ENCODE measurements around the gene METTL25B. TPM values are rescaled to one million over a fixed set of nuclear protein-coding genes. Genes with fewer than 3 reads are reported as not detected.

The METTL25B gene
- total and polyA plus RNA-seq, 12 donors: 12.8 to 45.2 (median 15.6) TPM

DNA sequence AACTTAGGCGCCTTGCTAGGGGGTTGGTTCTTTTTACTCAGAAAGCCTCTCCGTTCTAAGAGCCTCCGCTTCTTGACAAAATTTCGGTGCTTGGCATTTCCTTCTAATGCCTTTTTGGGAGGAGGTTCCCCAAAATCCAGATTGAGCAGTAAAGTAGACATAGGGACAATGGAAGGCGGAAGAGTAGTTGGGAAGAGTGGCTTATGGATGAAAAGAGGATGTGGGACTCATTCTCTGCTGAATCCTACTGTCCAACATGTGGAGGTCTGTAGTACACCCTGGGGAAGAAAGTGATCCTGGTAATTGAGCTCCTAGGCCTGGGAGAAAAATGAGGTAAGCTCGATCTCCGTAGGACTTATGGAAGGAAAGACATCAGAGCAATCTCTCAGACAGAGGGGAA lies 777 bp upstream of the METTL25B start:
- peaks cover 0 to 40% (median 20%) of the 10 kb centered on the region in 9 donors for H3K36me3 ChIP-seq
- 52 to 59% methylated on average over 7 of the region's 7 CpGs for WGBS, 2 donors
- peak overlapping the region; percentile 57 to 86 (median 78) for H3K4me3 ChIP-seq
- H3K9me3 ChIP-seq: no peaks in the 10 kb centered on the region
- intact Hi-C loops (cut with DNase I): loop anchor here in 8 of 10 donors (2.0 to 10.0 kb wide), 6 partner anchors 40 to 197 kb away; partner anchors contain the start of genes PRCC (in 4 of the 8), INSRR (in 2 of the 8), PEAR1 (in 2 of the 8) and LRRC71 (in 1 of the 8)
- TF ChIP-seq, protein P1, sequence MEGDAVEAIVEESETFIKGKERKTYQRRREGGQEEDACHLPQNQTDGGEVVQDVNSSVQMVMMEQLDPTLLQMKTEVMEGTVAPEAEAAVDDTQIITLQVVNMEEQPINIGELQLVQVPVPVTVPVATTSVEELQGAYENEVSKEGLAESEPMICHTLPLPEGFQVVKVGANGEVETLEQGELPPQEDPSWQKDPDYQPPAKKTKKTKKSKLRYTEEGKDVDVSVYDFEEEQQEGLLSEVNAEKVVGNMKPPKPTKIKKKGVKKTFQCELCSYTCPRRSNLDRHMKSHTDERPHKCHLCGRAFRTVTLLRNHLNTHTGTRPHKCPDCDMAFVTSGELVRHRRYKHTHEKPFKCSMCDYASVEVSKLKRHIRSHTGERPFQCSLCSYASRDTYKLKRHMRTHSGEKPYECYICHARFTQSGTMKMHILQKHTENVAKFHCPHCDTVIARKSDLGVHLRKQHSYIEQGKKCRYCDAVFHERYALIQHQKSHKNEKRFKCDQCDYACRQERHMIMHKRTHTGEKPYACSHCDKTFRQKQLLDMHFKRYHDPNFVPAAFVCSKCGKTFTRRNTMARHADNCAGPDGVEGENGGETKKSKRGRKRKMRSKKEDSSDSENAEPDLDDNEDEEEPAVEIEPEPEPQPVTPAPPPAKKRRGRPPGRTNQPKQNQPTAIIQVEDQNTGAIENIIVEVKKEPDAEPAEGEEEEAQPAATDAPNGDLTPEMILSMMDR (IDR thresholded peaks at IDR 0.05): no peak
- ATAC-seq: no peak
- peak overlapping the region in 6 of 10 donors; percentile 93 to 98 (median 97) for H3K27ac ChIP-seq
- H3K27me3 ChIP-seq: no peaks in the 10 kb centered on the region
- DNase-seq: no peak
- H3K4me1 ChIP-seq: peaks cover 21 to 52% (median 44%) of the 10 kb centered on the region in 9 donors

DNA sequence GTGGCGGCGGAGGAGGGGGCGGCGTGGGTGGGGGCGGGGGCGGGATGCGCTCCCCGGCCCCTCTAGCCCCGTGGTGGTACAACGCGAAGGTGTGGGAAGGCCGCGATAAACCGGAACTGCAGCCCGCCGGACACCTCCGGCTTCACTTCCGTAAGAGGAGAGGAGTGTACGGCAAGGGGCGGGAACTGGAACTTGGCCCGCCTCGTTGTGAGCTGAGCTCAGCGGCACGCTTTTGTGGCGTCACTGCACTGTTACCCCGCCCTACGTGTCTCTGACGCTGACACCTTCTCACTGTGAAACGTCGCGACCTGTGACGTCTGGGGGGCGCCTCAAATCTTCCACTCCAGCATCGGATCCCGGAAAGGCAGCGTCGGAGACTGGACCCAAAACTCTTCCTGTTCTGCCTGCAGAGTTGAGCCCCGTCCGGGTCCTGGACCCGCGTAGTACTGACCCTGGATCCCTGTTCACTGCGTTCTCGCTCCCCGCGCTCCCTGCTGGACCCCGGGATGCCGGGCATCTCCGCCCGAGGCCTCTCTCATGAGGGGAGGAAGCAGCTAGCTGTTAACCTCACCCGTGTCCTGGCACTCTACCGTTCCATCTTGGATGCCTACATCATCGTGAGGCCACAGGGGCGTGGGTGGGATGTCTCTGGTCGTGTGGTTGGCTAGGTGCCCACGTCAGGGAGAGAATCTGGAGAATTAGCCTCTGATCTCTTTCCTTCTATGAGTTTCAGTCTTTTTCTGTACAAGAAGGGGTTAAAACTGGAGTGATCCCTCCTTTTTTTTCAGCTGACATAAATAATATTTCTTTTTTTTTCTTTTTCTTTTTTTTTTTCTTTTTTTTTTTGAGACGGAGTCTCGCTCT lies 562 bp downstream of the METTL25B start, which contains the start of gene ISG20L2:
Gene ISG20L2, minus strand, starts transcription at position 168 of the 864 bp plus-strand sequence. CDS start 1,114 bp downstream, outside the sequence.
- H3K36me3 ChIP-seq: peaks cover 0 to 40% (median 16%) of the 10 kb centered on the region in 9 donors

DNA sequence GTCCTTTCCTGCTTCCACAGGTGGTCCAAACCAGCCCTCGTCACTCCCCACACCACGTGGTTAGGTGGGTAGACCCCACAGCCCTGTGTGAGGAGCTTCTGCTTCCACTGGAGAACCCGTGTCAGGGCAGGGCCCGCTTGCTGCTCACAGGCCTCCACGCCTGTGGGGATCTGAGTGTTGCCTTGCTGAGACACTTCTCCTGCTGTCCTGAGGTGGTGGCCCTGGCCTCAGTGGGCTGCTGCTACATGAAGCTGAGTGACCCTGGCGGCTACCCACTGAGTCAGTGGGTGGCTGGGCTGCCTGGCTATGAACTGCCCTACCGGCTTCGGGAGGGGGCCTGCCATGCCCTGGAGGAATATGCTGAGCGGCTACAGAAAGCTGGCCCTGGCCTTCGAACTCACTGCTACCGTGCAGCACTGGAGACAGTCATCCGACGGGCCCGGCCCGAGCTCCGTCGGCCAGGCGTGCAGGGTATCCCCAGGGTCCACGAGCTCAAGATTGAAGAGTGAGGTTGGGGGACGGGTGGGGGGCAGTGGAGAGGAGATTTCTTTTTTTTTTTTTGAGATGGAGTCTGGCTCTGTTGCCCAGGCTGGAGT lies 5.8 kb downstream of the METTL25B start:
- no peak for ATAC-seq
- Histone ChIP-seq H3K4me1 (peaks cover 0 to 10% (median 9%) of the 10 kb centered on the region in 9 donors), H3K27me3 (no peaks in the 10 kb centered on the region), H3K9me3 (no peaks in the 10 kb centered on the region), H3K27ac (no peak overlapping the region), H3K36me3 (peaks cover 0 to 72% (median 36%) of the 10 kb centered on the region in 9 donors), H3K4me3 (no peak overlapping the region)
- intact Hi-C loops (cut with DNase I): no loop called here
- WGBS, 2 donors: 94% methylated on average over 20 of the region's 20 CpGs
- TF ChIP-seq, protein P1 (IDR thresholded peaks at IDR 0.05): no peak
- no peak for DNase-seq

More for the DNA sequence above, 562 bp downstream of the METTL25B start, which contains the start of gene ISG20L2:
- H3K27ac ChIP-seq: peak within 1 kb of the TSS; percentile 92 to 98 (median 95)
- peaks cover 21 to 52% (median 44%) of the 10 kb centered on the region in 9 donors for H3K4me1 ChIP-seq
- intact Hi-C loops (cut with DNase I): loop anchor here in 8 of 10 donors (1.0 to 10.0 kb wide), 8 partner anchors 38 to 196 kb away; partner anchors contain the start of genes PRCC (in 7 of the 8), INSRR (in 2 of the 8), PEAR1 (in 2 of the 8) and LRRC71 (in 1 of the 8)
- H3K9me3 ChIP-seq: no peaks in the 10 kb centered on the region
- no peaks in the 10 kb centered on the region for H3K27me3 ChIP-seq
- ATAC-seq (peak; percentile 95 to 97 (median 96)), DNase-seq (peak; percentile 94 to 96)
- peak within 1 kb of the TSS; percentile 57 to 86 (median 78) for H3K4me3 ChIP-seq
- 1 to 2% methylated on average over 55 to 57 of the region's 57 CpGs for WGBS, 2 donors
- TF ChIP-seq, protein P1 (IDR thresholded peaks at IDR 0.05): no peak

DNA sequence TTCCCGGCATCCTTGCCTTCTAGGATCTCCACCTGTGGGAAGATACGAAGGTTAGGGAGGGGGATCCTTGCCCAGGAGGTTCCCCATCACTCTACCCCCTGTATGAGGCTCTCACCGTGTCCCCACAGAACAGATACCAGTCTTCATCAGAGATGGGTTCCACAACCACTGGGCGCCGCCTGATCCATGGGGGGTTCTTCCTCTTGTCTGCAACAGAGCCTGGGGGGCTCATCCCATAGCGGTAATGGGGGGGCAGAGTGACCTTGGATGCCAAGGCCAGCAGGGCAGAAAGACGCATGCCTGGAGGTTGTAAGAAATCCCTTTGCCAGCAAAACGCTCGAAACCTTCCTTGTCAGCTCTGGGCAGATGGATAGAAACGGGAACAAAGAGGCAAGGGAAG lies 10.1 kb downstream of the METTL25B start:
- DNase-seq: no peak
- no peak for ATAC-seq
- Histone ChIP-seq H3K9me3 (no peaks in the 10 kb centered on the region), H3K27me3 (no peaks in the 10 kb centered on the region), H3K36me3 (peaks cover 0 to 70% (median 31%) of the 10 kb centered on the region in 9 donors), H3K4me3 (no peak overlapping the region), H3K4me1 (peaks cover 2 to 30% (median 17%) of the 10 kb centered on the region in 9 donors), H3K27ac (no peak overlapping the region)
- 88 to 91% methylated on average over 10 of the region's 10 CpGs for WGBS, 2 donors
- intact Hi-C loops (cut with DNase I): loop anchor here in 2 of 10 donors (2.0 to 5.0 kb wide), 2 partner anchors 32 to 34 kb away; no protein-coding TSS in a partner anchor
- TF ChIP-seq, protein P1 (IDR thresholded peaks at IDR 0.05): no peak
